Activated naive CD4-positive, alpha-beta T cell treated with anti-CD3 and anti-CD28 coated beads, Interleukin-2, amount 50 U/mL, for 72 hours (primary cell): ENCODE data around the gene VPS13D. TPM values are rescaled to one million over a fixed set of nuclear protein-coding genes. Genes with fewer than 3 reads are reported as not detected.
"Not testable (repeated sequence)": the region's sequence is repeated elsewhere in the genome, so short reads cannot be mapped to it uniquely, and the experiment has no call there.

Experiments used
- ATAC-seq, 2 donors: fragments of 150-1000 bp; cut with Tn5 transposase; 2 replicates each; pipeline ENCODE4 v1.10.0; 2021; ENCODE audit warnings: mild to moderate bottlenecking in 2 of 2, moderate library complexity in 2 of 2
- DNase-seq, 2 donors: peaks; one replicate each; pipeline ENCODE4 v3.0.0; 2021 to 2022; ENCODE audit warnings: low spot score in 2 of 2
- H3K27ac Mint-ChIP-seq, 2 donors: one replicate each; pipeline ENCODE4 v1.8.0; 2022; ENCODE audit warnings: mild to moderate bottlenecking in 2 of 2, mixed read lengths in 2 of 2
- H3K36me3 Mint-ChIP-seq, 2 donors: one replicate each; pipeline ENCODE4 v1.8.0; 2022; ENCODE audit warnings: mixed read lengths in 2 of 2
- H3K9me3 Mint-ChIP-seq, 2 donors: one replicate each; pipeline ENCODE4 v1.8.0; 2022; ENCODE audit warnings: mixed read lengths in 2 of 2
- total RNA-seq, 2 donors: library from RNA; stranded (reverse); gene quantifications; one replicate each; pipeline ENCODE4 v1.2.3, GENCODE V29; 2022

VPS13D gene
- total RNA-seq, 2 donors from 2014 or later: 31.2 to 40.7 TPM

- H3K9me3 Mint-ChIP-seq: no peaks in the 10 kb centered on the region
- no peak for ATAC-seq
- H3K27ac Mint-ChIP-seq: peak overlapping the region; percentile 30 to 57
- DNase-seq: no peak
- H3K36me3 Mint-ChIP-seq: no peaks in the 10 kb centered on the region
These were observed 299.9 kb downstream of the VPS13D start for GRCh38 chr1:12529640-12530174.

- peaks cover 4 to 6% of the 10 kb centered on the region in 2 donors for H3K36me3 Mint-ChIP-seq
- no peak for ATAC-seq
These were observed 300.8 kb downstream of the VPS13D start for GRCh38 chr1:12530462-12531178.

GRCh38 chr1:12531179-12531499 lies 301.3 kb downstream of the VPS13D start:
- no peak for DNase-seq
- Mint-ChIP-seq H3K27ac (peak overlapping the region in 1 of 2 donors; percentile 31), H3K9me3 (peaks cover 4 to 10% of the 10 kb centered on the region in 2 donors), H3K36me3 (peaks cover 8 to 11% of the 10 kb centered on the region in 2 donors)
- no peak for ATAC-seq

More at GRCh38 chr1:12530462-12531178, 300.8 kb downstream of the VPS13D start:
- no peak for DNase-seq
- Mint-ChIP-seq H3K27ac (no peak overlapping the region), H3K9me3 (peaks cover 4 to 5% of the 10 kb centered on the region in 2 donors)

GRCh38 chr1:12532405-12533315 lies 302.8 kb downstream of the VPS13D start:
- ATAC-seq: no peak
- peak overlapping the region in 1 of 2 donors; percentile 17 for H3K27ac Mint-ChIP-seq

GRCh38 chr1:12536023-12536639 lies 306.3 kb downstream of the VPS13D start:
- peak overlapping the region in 1 of 2 donors; percentile 8 for H3K27ac Mint-ChIP-seq
- DNase-seq (no peak), ATAC-seq (peak; percentile 52 to 73)
- peaks cover 23 to 30% of the 10 kb centered on the region in 2 donors for H3K36me3 Mint-ChIP-seq
- peaks cover 12 to 22% of the 10 kb centered on the region in 2 donors for H3K9me3 Mint-ChIP-seq

More at GRCh38 chr1:12532405-12533315, 302.8 kb downstream of the VPS13D start:
- peak in 1 of 2 donors; percentile 23 for DNase-seq
- Mint-ChIP-seq H3K9me3 (peaks cover 11 to 20% of the 10 kb centered on the region in 2 donors), H3K36me3 (peaks cover 21 to 24% of the 10 kb centered on the region in 2 donors)

- H3K27ac Mint-ChIP-seq: no peak overlapping the region
- H3K9me3 Mint-ChIP-seq: peaks cover 12 to 22% of the 10 kb centered on the region in 2 donors
- DNase-seq (no peak), ATAC-seq (no peak)
- peaks cover 23 to 30% of the 10 kb centered on the region in 2 donors for H3K36me3 Mint-ChIP-seq
These were observed 307.5 kb downstream of the VPS13D start for GRCh38 chr1:12537294-12537693.

GRCh38 chr1:12537906-12538461 lies 308.2 kb downstream of the VPS13D start:
- ATAC-seq (no peak), DNase-seq (peak in 1 of 2 donors; percentile 23)
- H3K9me3 Mint-ChIP-seq: peaks cover 12 to 22% of the 10 kb centered on the region in 2 donors
- no peak overlapping the region for H3K27ac Mint-ChIP-seq
- H3K36me3 Mint-ChIP-seq: peaks cover 23 to 30% of the 10 kb centered on the region in 2 donors

GRCh38 chr1:12538536-12538935 lies 308.7 kb downstream of the VPS13D start:
- not testable (repeated sequence) for DNase-seq, ATAC-seq, H3K27ac Mint-ChIP-seq
- peaks cover 12 to 22% of the 10 kb centered on the region in 2 donors for H3K9me3 Mint-ChIP-seq
- H3K36me3 Mint-ChIP-seq: peaks cover 23 to 30% of the 10 kb centered on the region in 2 donors

GRCh38 chr1:12539320-12539704 lies 309.5 kb downstream of the VPS13D start:
- peaks cover 23 to 30% of the 10 kb centered on the region in 2 donors for H3K36me3 Mint-ChIP-seq
- ATAC-seq (no peak), DNase-seq (peak in 1 of 2 donors; percentile 7)
- H3K27ac Mint-ChIP-seq: no peak overlapping the region
- peaks cover 12 to 22% of the 10 kb centered on the region in 2 donors for H3K9me3 Mint-ChIP-seq

GRCh38 chr1:12539705-12540579 lies 310.1 kb downstream of the VPS13D start:
- ATAC-seq (no peak), DNase-seq (peak in 1 of 2 donors; percentile 28)
- Mint-ChIP-seq H3K27ac (no peak overlapping the region), H3K9me3 (peaks cover 12 to 22% of the 10 kb centered on the region in 2 donors), H3K36me3 (peaks cover 23 to 30% of the 10 kb centered on the region in 2 donors)

- H3K9me3 Mint-ChIP-seq: peaks cover 8 to 16% of the 10 kb centered on the region in 2 donors
- no peak overlapping the region for H3K27ac Mint-ChIP-seq
- no peak for ATAC-seq
These were observed 310.9 kb downstream of the VPS13D start for GRCh38 chr1:12540580-12541273.

GRCh38 chr1:12541274-12542137 lies 311.7 kb downstream of the VPS13D start:
- Mint-ChIP-seq H3K9me3 (peaks cover 8 to 9% of the 10 kb centered on the region in 2 donors), H3K36me3 (peaks cover 11 to 15% of the 10 kb centered on the region in 2 donors), H3K27ac (peak overlapping the region in 1 of 2 donors; percentile 32)
- DNase-seq: peak in 1 of 2 donors; percentile 50
- ATAC-seq: no peak

More at GRCh38 chr1:12540580-12541273, 310.9 kb downstream of the VPS13D start:
- peaks cover 17 to 23% of the 10 kb centered on the region in 2 donors for H3K36me3 Mint-ChIP-seq
- DNase-seq: peak in 1 of 2 donors; percentile 39

GRCh38 chr1:12542138-12542465 lies 312.3 kb downstream of the VPS13D start:
- peaks cover 8 to 12% of the 10 kb centered on the region in 2 donors for H3K36me3 Mint-ChIP-seq
- ATAC-seq (no peak), DNase-seq (peak in 1 of 2 donors; percentile 11)
- H3K27ac Mint-ChIP-seq: peak overlapping the region in 1 of 2 donors; percentile 32
- H3K9me3 Mint-ChIP-seq: peaks cover 6 to 7% of the 10 kb centered on the region in 2 donors
